ENCODE data around the gene RSPH9.
"Not testable (repeated sequence)": the region's sequence is repeated elsewhere in the genome, so short reads cannot be mapped to it uniquely, and the experiment has no call there.

Gene RSPH9

DNA sequence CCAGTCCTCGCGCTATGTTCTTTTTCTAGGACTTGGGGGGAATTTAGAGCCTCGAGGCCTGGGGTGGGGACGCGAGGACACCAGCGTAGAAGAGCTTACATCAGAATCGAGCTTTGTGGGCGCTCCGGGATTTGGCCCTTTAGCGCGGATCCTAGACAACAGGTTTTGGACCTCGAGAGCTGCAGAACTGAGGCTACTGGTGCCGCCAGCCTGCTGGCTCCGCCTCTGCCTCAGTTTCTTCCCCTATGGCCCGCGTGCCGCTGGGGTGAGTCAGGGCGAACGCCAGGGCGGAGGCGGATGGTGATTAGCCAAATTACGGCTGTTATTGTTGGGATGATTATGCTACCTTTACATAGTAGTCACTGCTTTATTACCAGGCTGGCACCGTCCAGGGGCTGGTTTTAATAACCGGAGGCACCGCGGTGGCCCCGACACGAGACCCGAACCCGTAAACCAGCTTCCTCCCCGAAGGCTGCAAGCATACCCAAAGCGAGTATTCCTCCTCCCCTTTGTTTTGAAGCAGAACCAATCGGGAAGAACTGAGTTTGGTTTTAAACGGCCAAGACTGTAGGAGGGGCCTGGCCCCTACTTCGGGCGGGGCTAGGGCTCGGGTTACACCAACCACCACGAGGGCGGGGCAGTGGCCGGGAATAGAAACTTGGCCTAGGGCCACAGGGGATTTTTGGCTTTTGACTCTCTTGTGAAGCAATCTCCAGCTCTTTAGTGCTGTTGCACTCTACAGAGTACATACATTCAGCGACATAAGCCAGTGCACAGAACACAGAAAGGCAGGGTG, 15.1 kb upstream of the RSPH9 start:
- DNase-seq = peak; percentile 93 to 95

DNA sequence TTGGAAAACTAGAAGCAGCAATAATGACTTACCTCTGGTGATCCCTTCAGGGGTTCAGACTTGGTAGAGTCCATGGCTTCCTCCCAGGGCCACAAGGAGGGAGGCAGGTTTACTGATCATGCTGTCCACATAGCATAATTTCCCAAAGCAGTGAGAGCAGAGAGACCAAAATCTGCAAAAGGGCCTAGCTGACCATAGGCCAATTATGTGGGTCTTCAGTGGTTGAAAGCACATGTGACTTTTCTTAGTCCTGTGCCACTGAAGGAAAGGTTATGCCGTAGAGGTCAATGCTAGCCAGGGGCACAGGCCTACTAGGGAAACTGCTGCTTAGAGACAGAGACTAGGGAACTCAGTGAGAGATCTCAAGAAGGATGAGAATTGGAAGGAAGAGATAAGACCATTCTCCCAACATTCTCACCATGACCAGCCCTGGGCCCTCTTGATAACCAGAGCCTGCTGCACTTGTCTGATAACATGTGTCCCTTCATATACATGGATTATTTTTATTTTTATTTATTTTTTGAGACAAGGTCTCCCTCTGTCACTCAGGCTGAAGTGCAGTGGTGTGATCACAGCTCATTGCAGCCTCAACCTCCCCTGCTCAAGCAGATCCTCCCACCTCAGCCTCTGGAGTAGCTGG, 13.7 kb upstream of the RSPH9 start:
- no peak for DNase-seq

GRCh38 chr6:43633002-43633401, 11.8 kb upstream of the RSPH9 start:
- DNase-seq = not testable (repeated sequence)

- DNase-seq = no peak
Observed at GRCh38 chr6:43634702-43635303, 10.0 kb upstream of the RSPH9 start.

DNA sequence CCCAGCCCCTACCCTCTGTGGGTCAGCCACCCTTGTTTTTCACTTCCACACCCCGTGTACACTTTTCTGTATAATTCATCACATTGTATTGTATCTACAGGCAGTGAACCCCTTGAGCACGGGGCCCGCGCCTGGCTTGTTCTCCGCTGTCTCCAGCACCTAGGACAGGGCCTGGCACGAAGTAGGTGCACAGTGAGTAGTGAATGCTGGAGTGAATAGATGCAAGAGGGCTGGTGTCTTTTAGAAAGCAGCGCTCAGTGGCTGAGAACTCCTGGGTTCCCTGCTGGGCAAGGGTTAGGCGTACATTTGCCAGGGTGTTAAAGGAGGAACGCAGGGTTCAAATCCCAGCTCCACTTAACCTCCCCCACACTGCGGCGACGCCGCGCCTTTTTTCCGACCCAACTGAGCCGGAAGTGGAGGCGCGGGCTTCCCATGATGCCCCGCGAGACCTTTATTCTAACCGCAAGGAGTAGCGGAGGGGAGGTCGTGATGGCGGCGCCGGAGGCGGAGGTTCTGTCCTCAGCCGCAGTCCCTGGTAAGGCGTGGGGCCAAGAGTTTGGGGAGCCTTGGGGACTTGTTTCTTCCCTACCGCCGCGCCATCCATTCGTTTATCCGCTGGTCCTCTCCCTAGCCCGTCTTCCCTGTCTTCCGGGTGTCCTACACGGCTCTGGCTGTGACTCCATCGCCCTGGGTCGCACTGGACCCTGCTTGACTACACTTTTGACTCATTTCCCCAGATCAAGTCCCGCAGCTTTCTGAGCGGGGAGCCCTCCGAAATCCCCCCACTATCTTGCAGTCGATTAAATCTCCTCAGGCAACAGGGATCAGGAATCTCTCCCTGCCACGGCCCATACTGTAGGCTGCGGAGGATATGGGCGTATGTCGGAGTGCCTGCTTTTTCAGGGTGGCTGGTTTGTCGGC, 9.2 kb upstream of the RSPH9 start, which contains the start of gene MAD2L1BP:
Gene MAD2L1BP, plus strand, starts transcription at position 454 of the 921 bp plus-strand sequence. Its CDS starts 36 bp downstream, at position 490.
- peak; percentile 78 to 82 for DNase-seq

DNA sequence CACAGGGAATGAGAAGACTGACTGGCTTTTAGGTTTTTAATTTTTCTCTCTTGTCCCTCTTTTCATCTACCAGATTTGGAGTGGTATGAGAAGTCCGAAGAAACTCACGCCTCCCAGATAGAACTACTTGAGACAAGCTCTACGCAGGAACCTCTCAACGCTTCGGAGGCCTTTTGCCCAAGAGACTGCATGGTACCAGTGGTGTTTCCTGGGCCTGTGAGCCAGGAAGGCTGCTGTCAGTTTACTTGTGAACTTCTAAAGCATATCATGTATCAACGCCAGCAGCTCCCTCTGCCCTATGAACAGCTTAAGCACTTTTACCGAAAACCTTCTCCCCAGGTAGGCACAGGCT, 8.6 kb upstream of the RSPH9 start:
- no peak for DNase-seq

GRCh38 chr6:43639984-43640800, 4.6 kb upstream of the RSPH9 start:
- DNase-seq = no peak

DNA sequence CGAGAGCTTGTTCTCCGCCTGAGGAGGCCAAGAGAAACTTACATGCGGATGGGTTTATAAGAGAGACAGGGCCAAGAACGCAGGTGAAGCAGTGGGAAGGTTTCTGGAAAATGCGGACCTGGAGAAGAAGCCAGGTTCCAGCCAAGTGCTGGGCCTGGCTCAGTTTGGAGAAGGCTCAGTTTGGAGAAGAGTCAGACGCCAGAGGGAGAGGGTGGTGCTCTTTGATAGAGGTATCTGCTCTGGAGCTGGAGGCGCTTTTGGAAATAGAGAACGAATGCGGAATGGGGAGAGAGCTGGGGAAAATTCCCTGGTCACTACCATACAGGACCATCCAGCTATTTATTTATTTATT, 753 bp downstream of the RSPH9 start:
- no peak for DNase-seq

DNA sequence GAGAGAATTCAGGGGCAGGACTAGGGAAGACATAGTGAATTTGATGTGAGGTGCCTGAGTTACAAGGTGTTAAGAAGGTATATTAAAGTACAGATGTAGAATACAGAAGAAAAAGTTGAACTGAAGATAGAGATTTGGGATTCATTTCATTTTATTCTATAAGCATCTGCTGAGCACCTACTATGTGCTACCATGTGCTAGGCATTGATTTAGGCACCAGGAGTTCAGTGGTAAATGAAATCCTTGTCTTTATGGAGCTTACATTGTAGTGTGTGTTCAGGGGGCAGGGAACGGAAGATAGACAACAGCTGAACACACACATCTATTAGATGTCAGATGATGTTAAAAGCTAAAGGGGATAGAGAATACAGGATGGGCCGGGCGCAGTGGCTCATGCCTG, 2.8 kb downstream of the RSPH9 start:
- no peak for DNase-seq

DNA sequence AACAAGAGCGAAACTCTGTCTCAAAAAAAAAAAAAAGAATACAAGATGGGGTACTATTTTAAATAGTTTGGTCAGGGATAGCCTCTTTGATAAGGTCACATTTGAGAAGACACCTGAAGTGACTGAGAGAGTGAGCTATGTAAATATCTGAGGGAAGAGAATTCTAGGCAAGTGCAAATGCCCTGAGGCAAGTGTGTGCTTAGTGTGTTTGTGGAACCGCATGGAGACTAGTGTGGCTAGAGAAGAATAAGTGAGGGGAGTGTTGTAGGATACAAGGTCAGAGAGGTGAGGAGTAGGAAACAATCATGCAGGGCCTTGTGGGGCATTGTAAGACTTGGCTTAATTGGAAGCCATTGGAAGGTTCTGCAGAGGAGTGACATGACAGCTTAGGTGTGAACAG, 3.4 kb downstream of the RSPH9 start:
- no peak for DNase-seq

DNA sequence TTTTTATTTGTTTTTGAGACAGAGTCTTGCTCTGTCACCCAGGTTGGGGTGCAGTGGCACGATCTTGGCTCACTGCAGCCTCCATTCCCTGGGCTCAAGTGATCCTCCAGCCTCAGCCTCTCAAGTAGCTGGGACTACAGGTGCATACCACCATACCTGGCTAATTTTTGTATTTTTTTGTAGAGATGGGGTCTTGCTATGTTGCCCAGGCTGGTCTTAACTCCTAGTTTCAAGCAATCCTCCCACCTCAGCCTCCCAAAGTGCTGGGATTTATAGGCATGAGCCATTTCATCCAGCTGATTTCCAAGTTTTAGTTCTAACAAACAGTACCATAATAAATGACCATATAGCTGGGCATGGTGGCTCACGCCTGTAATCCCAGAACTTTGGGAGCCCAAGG, 8.0 kb downstream of the RSPH9 start:
- not testable (repeated sequence) for DNase-seq

GRCh38 chr6:43657221-43657802, 12.5 kb downstream of the RSPH9 start:
- DNase-seq = no peak

- no peak for DNase-seq
Observed at GRCh38 chr6:43658161-43658560, 13.3 kb downstream of the RSPH9 start.

GRCh38 chr6:43662948-43663347, 18.1 kb downstream of the RSPH9 start:
- DNase-seq = not testable (repeated sequence)

DNA sequence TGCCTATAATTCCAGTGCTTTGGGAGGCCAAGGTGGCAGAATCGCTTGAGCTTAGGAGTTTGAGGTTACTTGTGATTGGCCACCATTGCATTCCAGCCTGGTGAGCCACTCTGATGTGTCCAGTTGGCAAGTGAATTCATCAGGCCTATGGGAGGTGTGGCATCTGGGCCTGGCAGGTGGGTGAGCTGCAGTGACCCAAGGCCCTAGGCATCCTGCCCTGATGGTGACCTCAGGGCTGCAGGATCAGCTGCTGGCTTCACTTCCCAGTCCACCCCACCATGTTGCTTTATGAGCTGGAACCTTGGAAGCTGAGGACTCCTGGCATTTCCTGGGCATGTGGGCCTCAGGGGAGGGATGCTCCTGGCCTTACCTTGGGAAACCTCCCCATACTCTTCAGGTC, 20.5 kb downstream of the RSPH9 start:
- no peak for DNase-seq

DNA sequence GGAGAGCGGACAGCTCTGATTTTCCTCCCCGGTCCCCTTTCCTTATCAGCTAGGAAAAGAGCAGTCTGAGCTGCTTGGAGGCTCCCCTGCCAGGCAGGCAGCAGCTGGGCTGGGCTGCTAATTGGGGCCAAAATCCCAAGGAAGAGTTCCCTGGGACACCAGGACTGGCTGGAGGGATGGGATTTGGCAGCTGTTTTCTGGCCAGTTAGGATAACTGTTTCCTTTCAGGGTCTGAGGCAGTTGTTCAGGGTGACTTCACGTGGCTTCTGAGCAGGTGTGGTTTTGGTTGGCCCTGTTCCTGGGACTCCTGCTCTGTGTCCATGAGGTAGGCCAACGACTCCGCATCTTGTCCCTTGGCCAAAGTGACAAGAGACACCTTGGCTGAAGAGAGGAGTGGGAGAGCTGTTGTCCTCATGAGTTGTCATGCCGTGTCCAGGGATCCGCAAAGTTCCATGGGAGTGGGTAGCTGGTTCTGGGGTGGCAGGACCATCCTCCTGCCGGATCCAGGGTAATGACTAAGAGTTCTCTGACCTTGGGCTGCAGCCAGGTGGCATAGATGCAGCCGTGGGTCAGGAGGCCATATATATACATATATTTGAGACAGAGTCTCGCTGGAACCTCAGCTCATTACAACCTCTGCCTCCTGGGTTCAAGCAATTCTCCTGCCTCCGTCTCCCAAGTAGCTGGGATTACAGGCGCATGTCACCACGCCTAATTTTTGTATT, 21.5 kb downstream of the RSPH9 start:
- DNase-seq = no peak

DNA sequence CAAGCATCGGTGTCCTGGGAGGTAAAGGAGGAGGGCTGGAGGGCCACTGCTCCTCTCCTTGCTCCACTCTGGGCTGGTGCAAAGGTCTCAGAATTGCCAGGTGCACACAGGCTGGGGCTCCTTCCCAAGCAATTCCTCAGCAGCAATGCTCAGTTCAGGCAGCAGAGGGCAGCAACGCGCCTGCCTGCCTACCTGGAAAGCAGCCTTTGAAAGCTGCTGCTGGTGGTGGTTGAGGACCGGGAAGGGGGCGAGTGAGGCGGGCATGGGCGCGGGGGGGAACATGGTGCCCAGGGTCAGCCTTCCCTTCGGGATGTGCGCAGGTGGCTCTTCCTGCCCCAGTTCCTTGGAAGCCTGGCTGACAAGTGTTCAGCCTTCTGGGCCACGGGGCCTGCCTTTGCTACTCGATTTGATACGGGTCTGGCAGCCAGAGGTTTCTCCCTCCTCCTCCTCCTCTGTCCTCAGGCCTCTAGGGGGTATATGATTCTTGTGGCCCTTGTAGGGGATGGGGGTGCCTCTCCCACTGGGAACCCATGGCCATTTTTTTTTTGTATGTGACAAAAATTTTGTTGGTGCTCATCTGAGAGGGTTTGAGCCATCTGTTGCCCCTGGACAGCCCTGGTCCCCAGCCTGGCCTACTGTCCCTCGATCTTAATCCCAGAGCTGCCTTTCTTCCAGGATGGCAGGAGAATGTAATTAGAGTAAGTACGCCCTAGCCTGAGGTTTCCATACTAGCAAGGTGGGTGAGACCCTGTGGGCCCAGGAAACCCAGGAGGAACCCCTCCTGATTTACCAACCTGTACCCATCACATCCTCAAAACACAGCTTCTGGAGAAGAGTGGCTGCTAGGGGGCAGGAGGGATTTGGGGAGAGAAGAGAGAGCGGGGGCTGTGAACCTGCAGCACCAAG, 22.7 kb downstream of the RSPH9 start:
- DNase-seq = peak; percentile 75 to 76

GRCh38 chr6:43668151-43669028, 23.6 kb downstream of the RSPH9 start:
- peak; percentile 35 to 41 for DNase-seq
